GM21423 (cell line): ENCODE measurements around the gene ASTL.
A peak's percentile ranks its signal among the peaks of the same experiment; 100 is the strongest.

ENCODE experiments used
- ATAC-seq: cut with Tn5 transposase; IDR thresholded peaks from one replicate; pipeline ENCODE4 v1.9.1; 2021; ENCODE audit warnings: mild to moderate bottlenecking, moderate library complexity; ENCODE audit not compliant: unreplicated experiment

ASTL gene

GRCh38 chr2:96131152-96131812 lies 7.0 kb downstream of the ASTL start:
- ATAC-seq: no peak

DNA sequence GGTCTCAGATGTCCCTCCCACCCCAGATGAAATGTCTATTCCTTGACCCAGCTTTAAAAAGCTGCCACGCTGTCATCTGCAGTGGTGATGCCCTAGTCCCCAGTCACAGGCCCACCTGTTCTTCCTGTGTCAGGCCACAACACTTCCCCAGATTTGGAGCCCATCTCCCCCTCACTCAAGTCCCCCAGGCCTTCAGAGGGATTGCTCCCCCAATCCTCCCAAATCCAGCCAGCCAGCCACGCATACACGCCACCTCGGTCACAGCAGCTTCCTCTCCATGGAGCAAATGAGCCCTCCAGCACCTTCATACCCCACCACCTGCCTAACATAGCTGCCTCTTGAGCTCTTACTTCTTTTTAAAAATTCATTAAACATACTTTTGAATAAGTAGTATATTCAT lies 7.8 kb downstream of the ASTL start:
- no peak for ATAC-seq

- ATAC-seq: no peak
Measured at GRCh38 chr2:96129528-96130120, 8.7 kb downstream of the ASTL start.

DNA sequence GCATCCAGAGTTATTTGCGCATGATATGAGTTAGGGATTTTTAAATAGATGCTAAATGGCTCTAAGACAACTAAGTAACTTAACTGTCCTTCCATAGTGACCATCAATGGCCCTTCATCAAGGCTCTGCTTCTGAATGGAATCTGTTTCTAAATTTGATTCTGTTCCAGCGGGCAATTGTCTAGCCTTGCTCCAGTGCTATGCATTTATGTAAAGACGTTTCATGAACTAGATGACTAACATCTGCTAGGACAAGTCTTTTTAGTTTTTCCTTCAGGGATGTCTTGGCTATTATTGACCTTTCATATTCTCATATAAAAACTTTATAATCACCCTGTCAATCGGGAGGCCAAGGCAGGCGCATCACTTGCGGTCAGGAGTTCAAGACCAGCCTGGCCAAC lies 9.8 kb downstream of the ASTL start:
- ATAC-seq: no peak

DNA sequence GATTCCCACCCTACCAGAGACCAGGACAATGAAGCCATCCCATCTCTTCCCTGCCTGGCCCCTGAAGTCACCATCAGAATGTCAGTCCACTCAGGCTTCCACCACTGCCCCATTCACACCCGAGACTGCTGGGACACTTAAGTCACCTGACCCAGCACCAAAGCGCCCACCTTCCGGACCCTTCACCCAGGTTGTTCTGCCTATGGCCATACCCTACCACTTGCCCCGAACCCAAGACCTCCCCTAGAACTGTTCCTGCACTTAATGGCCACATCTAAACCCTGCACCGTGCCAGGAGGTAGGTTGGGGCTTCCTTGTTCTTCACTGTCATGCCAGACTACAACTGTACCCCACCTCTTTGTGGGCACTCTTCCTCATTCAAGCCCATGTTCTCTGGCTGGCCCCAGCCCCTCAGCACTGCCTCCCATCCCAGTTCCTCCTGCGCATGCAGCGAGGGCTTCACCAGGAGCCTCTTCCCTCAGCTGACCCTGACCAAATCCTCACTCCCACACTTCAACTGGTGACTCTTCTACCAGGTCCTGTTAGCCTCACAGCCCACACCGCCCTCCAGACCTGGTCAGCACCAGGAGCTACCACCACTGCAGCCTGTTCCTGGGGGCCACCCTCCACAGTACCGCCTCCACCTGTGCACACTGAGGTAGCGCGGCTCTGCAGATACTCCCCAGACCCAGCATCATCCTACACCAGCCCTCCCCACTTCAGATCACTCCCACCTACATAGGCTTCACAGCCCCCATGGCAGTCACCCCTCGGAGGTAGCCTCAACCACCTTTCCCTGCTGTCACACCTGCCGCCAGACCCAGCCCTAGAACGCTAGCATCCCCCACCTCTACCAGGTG lies 13.7 kb downstream of the ASTL start:
- no peak for ATAC-seq

- ATAC-seq: no peak
Measured at GRCh38 chr2:96123936-96124335, 14.4 kb downstream of the ASTL start.

DNA sequence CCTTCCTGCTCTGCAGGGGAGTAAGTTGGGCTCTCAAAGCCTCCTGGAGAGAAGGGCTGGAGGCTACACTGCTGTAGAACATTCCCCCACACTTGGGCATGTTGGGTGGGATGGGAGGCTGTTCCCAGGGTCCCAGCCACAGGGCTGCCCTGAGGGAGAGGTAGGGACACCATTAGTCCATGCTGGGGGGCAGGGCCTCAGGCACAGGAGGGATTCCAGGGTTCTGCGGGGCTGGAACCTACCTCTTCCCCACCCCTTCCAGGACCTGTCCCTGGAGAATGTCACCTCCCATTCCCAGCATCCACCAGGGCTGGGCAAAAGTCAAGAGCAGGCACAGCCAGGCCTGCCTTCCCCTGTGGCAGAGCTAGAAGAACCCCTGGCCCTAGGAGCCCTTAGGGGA lies 15.0 kb downstream of the ASTL start:
- ATAC-seq: no peak

DNA sequence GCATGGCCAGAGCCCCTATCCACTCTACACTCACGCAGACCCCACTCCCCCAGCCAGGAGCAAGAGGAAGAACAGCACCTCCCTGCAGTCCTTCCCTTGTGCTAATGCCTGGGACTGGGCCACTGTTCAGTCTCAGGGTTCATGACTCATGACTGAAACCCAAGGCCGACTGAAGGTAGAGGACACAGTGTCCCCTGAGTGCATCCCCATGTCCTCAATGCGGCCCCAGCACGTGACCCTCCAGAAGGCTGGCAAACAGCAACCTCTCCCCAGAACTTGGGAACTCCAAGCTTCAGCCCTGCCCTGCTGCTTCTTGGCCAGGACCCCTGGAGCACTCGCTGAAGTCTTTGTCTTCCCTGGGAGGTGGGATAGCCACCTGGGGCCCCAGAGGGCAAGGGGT lies 15.9 kb downstream of the ASTL start:
- no peak for ATAC-seq

DNA sequence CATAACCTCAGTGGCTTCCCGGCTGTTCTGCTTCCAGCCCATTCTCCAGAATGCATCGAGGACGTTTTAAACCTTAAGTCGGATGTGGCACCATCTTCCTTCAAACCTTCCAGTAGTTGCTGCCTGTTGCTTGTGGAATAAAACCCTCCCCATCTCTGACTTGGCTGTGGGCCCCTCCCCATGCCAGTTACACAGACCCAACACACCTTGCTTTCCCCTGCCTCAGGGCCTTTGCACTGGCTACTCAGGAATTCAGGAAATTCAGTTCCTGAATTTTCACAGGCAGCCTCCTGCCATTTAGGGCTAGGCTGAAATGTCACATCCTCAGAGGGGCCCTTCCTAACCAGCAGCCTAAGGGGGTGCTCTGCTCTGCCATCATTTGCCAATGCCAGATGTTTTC lies 16.9 kb downstream of the ASTL start:
- no peak for ATAC-seq

GRCh38 chr2:96120991-96121390 lies 17.3 kb downstream of the ASTL start:
- ATAC-seq: no peak

GRCh38 chr2:96120091-96120720 lies 18.1 kb downstream of the ASTL start:
- no peak for ATAC-seq

- ATAC-seq: no peak
Measured at GRCh38 chr2:96119389-96119751, 18.9 kb downstream of the ASTL start.

DNA sequence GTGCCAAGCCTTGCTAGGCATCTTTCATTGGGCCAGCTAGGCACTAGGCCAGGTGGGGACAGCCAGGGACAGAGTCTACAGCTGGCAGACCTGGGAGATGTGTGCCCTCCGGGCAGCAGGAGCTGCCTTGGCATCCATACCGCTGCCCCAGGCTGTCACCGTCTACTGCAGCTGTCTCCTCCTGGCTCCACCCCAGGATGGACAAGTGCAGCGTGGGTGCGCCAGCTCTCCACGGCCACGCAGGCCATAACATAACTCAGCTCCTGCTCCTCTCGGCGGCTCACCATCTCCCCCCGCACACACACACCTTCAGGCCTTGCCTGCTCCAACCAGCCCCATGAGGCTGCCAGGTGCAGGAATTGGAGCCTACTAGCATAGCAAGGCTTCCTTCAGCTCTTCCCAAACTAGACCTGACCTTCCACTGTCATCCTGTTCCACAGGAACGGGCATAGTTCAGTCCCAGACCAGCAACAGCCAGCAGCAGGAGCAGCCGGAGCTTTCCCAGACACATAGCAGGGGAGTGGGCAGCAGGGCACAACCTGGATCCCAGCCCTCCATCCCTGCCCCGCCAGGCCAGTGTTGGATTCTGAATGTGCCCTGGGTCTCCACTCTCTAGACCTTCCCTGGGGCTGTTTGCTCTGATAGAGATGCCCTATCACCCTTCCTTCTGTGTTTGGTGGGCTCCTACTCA lies 19.5 kb downstream of the ASTL start:
- ATAC-seq: no peak

DNA sequence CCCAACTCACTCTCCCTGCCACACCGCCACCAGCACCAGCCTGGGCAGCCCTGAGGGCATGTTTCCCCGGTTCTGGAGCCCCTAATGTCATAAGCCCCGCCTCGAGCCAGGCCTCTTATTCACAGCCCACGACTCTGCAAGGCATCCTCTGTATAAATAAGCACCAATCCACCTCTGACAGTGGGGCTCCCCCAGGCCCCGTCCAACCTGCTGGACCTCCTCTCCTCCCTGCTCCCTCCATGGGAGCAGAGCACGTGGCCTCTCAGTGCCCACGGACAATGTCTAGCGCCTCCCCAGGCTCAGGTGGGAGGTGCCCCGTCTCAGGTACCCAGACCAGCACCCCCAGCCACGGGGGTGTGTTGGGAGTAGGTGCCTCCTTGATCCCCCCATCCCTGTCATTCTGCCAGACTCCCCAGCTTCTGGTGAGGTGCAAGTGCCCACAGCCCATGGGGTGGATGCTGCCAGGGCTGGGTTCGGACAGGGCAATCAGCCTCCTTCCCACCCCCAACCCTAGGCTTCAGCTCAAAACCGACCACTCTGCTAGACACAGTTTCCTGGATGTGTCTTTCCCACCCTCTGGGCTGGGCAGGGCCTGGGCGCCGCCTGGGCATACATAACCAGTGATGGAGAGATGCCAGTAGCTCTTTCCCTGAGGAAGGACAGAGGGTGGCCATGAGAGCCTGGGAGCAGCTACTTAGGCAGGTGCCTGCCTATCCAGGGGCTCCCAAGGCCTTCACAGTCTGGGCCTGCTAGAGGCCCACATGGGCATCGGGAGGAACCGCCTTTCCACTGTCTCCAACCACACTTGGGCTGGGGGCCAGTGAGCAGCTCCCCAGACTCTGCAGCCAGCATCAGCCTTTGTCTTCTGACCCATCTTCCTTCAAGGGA lies 20.4 kb downstream of the ASTL start:
- no peak for ATAC-seq

GRCh38 chr2:96116879-96117533 lies 21.3 kb downstream of the ASTL start:
- ATAC-seq: peak; percentile 62

DNA sequence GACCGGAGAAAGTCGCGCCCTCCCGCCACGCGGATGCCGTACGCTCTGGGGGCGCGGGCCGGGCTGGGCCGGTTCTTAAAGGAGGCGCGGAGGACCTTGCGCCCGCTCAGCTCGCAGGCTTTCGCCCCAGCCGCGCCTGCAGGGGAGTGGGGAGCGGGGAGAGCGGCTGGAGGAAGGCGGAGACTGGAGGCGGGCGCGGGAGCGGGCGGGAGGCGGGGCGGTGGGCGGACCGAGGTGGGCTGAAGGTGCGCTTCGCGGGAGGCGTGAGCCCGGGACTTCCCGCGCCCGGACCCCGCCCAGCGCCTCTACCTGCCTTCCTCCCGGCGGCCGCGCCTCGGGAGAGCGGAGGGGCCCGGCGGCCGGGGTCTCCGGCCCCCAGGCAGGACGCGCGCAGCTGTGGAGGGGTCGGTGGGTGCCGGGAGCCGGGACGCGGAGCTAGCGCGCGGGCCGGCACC lies 21.9 kb downstream of the ASTL start, which contains the start of gene ADRA2B:
TSS of gene ADRA2B (minus strand) at position 148 of the 455 bp plus-strand sequence. CDS start 422 bp downstream, outside the sequence.
- peak; percentile 51 for ATAC-seq

DNA sequence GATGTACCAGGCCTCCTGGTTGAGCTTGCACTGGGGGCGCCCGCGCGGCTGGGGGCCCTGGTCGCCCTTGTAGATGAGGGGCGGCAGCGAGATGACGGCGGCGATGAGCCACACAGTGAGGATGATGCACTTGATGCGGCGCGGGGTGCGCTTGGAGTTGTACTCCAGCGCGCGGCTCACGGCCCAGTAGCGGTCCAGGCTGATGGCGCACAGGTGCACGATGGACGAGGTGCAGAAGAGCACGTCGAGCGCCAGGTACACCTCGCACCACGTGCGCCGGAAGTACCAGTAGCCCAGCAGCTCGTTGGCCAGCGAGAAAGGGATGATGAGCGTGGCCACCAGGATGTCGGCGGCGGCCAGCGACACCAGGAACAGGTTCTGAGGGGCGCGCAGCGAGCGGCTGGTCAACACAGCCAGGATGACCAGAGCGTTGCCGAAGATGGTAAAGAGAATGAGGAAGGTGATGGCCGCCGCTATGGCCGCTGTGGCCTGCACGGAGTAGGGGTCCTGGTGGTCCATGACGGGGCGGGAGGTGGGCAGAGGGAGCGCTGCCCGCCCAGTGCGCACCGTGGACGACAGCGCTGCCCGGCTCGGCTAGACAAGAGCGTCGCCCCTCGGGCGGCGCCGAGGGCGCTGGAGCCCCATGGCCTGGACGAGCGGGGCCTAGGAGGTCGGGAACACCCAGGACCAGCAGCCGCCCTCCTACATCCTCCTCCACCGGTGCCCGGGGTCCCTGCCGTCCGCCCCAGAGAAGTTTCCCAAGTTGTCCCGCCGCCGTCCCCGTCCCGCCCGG lies 22.5 kb downstream of the ASTL start:
- no peak for ATAC-seq

DNA sequence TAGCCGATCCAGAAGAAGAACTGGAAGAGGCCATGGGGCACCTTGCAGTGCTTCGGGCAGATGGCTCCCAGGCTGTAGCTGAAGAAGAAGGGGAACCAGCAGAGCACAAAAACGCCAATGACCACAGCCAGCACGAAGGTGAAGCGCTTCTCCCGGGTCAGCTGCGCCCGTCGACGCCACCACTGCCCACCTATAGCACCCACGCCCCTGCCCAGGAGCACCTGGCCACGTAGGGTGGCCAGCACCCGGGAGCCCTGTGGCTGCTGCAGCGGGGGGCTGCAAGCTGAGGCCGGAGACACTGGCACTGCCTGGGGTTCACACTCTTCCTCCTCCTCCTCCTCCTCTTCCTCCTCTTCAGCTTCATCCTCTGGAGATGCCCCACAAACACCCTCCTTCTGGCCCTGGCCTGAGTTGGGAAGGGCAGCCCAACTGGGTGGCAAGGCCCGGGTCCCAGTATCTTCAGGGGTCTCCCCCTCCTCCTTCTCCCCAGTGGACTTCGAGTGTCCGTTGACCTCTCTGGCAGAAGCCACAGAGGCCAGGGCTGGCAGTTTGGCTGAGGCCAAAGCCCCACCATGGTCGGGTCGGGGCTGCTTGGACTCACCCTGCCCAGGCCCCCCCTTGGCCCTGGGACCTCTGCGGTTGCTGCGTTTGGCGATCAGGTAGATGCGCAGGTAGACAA lies 23.3 kb downstream of the ASTL start:
- no peak for ATAC-seq
